ENCODE results near the gene FHIT.

Gene FHIT

DNA sequence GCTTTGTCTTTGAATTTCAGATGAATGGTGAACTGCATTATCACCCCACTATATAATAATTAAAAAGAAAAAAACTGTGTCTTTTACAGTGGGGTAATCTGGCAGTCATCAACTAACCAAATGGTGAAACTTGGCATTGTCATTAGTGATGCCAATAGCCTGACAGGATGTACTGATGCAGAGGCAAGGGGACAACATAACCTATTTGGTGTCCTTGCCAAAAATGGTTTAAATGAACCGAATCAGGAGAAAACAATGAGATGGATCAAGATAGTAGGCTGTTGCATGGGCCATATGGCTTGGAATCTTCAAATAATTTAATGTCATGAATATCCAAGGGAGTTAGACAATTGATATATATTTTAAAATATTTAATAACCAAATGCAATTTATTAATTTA is 738.7 kb downstream of the FHIT start:
- Histone ChIP-seq H3K9ac (ENCODE audit: low read length) (no peak overlapping the region), H3K27ac (ENCODE audit: low read length) (no peak overlapping the region), H3K4me3 (ENCODE audit: low read length) (no peak overlapping the region), H2AFZ (ENCODE audit: low read depth, low read length) (no peak overlapping the region), H3K36me3 (replicated peaks; ENCODE audit: low read depth, low read length) (no peaks in the 10 kb centered on the region), H4K20me1 (ENCODE audit: insufficient read depth, low read length) (no peaks in the 10 kb centered on the region), H3K79me2 (ENCODE audit: low read length) (no peaks in the 10 kb centered on the region), H3K27me3 (ENCODE audit: low read depth, low read length) (no peaks in the 10 kb centered on the region), H3K4me1 (ENCODE audit: low read length) (no peaks in the 10 kb centered on the region), H3K4me2 (ENCODE audit: low read length) (no peak overlapping the region), H3K9me3 (ENCODE audit: insufficient read depth, low read length) (no peaks in the 10 kb centered on the region)
- TF ChIP-seq, protein P1, sequence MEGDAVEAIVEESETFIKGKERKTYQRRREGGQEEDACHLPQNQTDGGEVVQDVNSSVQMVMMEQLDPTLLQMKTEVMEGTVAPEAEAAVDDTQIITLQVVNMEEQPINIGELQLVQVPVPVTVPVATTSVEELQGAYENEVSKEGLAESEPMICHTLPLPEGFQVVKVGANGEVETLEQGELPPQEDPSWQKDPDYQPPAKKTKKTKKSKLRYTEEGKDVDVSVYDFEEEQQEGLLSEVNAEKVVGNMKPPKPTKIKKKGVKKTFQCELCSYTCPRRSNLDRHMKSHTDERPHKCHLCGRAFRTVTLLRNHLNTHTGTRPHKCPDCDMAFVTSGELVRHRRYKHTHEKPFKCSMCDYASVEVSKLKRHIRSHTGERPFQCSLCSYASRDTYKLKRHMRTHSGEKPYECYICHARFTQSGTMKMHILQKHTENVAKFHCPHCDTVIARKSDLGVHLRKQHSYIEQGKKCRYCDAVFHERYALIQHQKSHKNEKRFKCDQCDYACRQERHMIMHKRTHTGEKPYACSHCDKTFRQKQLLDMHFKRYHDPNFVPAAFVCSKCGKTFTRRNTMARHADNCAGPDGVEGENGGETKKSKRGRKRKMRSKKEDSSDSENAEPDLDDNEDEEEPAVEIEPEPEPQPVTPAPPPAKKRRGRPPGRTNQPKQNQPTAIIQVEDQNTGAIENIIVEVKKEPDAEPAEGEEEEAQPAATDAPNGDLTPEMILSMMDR (IDR thresholded peaks at IDR 0.05; ENCODE audit: low read depth, low read length) = no peak
- TF ChIP-seq EZH2phosphoT487 (IDR thresholded peaks at IDR 0.05; ENCODE audit: low read depth) = no peak

DNA sequence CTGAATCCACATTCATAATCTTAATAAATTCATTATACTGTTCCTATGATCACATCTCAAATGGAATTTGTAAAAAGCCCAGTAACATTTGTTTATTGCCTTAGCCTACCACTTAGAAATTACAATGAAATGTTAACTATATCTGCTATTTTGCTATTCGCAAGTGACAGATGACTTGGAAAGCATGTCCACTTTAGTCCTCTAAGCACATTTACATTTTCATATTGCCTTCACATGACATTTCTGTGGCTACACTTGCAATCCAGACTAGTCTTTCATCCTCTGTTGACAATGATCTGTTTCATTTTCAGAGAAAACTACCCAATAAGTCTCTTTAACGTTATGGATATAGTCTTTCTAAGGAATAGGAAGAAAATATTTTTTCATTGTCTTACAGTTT is 741.8 kb downstream of the FHIT start:
- no peaks in the 10 kb centered on the region for H4K20me1 ChIP-seq (ENCODE audit: insufficient read depth, low read length)
- H3K79me2 ChIP-seq (ENCODE audit: low read length) = no peaks in the 10 kb centered on the region
- no peak overlapping the region for H3K9ac ChIP-seq (ENCODE audit: low read length)
- no peak overlapping the region for H3K4me2 ChIP-seq (ENCODE audit: low read length)
- no peaks in the 10 kb centered on the region for H3K36me3 ChIP-seq (replicated peaks; ENCODE audit: low read depth, low read length)
- no peaks in the 10 kb centered on the region for H3K27me3 ChIP-seq (ENCODE audit: low read depth, low read length)
- no peaks in the 10 kb centered on the region for H3K9me3 ChIP-seq (ENCODE audit: insufficient read depth, low read length)
- TF ChIP-seq EZH2phosphoT487 (IDR thresholded peaks at IDR 0.05; ENCODE audit: low read depth) = no peak
- TF ChIP-seq, protein P1 (IDR thresholded peaks at IDR 0.05; ENCODE audit: low read depth, low read length) = no peak
- H2AFZ ChIP-seq (ENCODE audit: low read depth, low read length) = no peak overlapping the region
- H3K27ac ChIP-seq (ENCODE audit: low read length) = no peak overlapping the region
- H3K4me1 ChIP-seq (ENCODE audit: low read length) = no peaks in the 10 kb centered on the region
- no peak overlapping the region for H3K4me3 ChIP-seq (ENCODE audit: low read length)

DNA sequence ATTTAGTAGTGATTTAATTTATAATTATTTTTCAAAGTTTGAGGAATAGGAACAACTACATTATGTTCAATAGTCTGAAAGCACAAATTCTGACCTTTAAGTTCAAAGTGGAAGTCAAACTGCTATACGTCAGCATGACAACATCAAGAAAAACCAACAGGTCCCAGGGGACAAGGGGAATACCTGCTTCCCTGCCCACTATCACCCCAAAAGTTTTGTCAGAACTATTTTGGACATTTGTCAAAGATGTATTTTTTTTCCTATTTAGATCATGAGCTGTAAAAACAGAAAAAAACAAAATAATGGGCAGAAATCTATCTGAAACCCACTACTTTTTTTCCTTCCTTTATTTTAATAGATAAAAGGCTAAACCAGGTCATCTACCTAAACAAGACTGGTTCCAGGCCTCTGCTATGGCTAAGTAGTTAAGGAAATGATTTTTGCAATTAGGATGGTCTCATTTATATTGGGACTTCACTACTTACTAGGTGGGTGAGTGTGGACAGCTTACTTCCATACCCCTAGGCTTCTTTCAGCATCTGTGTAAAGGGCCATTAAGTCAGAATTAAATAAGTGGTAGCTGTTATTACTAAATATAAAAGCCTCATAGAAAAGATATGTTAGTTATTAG is 746.3 kb downstream of the FHIT start:
- no peaks in the 10 kb centered on the region for H3K27me3 ChIP-seq (ENCODE audit: low read depth, low read length)
- no peaks in the 10 kb centered on the region for H3K4me1 ChIP-seq (ENCODE audit: low read length)
- no peak for TF ChIP-seq EZH2phosphoT487 (IDR thresholded peaks at IDR 0.05; ENCODE audit: low read depth)
- TF ChIP-seq, protein P1 (IDR thresholded peaks at IDR 0.05; ENCODE audit: low read depth, low read length) = no peak
- no peak overlapping the region for H3K9ac ChIP-seq (ENCODE audit: low read length)
- H2AFZ ChIP-seq (ENCODE audit: low read depth, low read length) = no peak overlapping the region
- no peaks in the 10 kb centered on the region for H3K9me3 ChIP-seq (ENCODE audit: insufficient read depth, low read length)
- H4K20me1 ChIP-seq (ENCODE audit: insufficient read depth, low read length) = no peaks in the 10 kb centered on the region
- H3K36me3 ChIP-seq (replicated peaks; ENCODE audit: low read depth, low read length) = no peaks in the 10 kb centered on the region
- H3K4me2 ChIP-seq (ENCODE audit: low read length) = no peak overlapping the region
- H3K27ac ChIP-seq (ENCODE audit: low read length) = no peak overlapping the region
- no peaks in the 10 kb centered on the region for H3K79me2 ChIP-seq (ENCODE audit: low read length)
- no peak overlapping the region for H3K4me3 ChIP-seq (ENCODE audit: low read length)

DNA sequence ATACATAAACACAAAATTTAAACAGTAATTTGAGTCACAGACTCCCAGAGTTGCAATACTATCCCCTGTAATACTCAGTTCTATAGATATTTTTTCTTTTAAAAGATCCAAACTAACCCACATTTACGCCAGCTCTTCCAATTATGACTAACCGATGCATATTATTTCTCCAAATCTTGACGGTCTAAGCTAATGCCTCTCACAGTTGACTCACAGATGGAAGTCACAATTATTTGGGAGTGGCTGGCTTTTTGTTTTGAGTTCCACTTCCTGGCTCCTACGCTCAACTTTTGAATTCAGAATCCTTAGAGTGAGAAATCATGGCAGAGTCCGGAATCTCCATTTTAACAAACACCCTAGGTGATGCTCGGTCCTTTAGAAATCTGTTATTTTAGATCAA is 749.9 kb downstream of the FHIT start:
- Histone ChIP-seq H3K9ac (ENCODE audit: low read length) (no peak overlapping the region), H3K4me1 (ENCODE audit: low read length) (no peaks in the 10 kb centered on the region), H3K4me3 (ENCODE audit: low read length) (no peak overlapping the region), H3K27me3 (ENCODE audit: low read depth, low read length) (no peaks in the 10 kb centered on the region), H2AFZ (ENCODE audit: low read depth, low read length) (no peak overlapping the region), H3K79me2 (ENCODE audit: low read length) (no peaks in the 10 kb centered on the region), H3K9me3 (ENCODE audit: insufficient read depth, low read length) (no peaks in the 10 kb centered on the region), H3K27ac (ENCODE audit: low read length) (no peak overlapping the region), H3K4me2 (ENCODE audit: low read length) (no peak overlapping the region), H4K20me1 (ENCODE audit: insufficient read depth, low read length) (no peaks in the 10 kb centered on the region), H3K36me3 (replicated peaks; ENCODE audit: low read depth, low read length) (no peaks in the 10 kb centered on the region)
- no peak for TF ChIP-seq EZH2phosphoT487 (IDR thresholded peaks at IDR 0.05; ENCODE audit: low read depth)
- TF ChIP-seq, protein P1 (IDR thresholded peaks at IDR 0.05; ENCODE audit: low read depth, low read length) = no peak
